Thyroid gland (tissue), 4 donors: ENCODE measurements around the gene ZNF205. TPM values are rescaled to one million over a fixed set of nuclear protein-coding genes. Genes with fewer than 3 reads are reported as not detected.

Experiments
- DNase-seq, 2 donors: peaks; one replicate each; pipeline ENCODE4 v3.0.0-alpha.2; 2019
- H3K27ac ChIP-seq, 3 donors: fragments of 200-600 bp; sonication (generic); 1 replicate in 2 of 3; 2 replicates in 1 of 3; pipeline ENCODE4 v1.5.1; 2016 to 2019; ENCODE audit warnings: mild to moderate bottlenecking in 1 of 3, moderate library complexity in 1 of 3
- H3K27me3 ChIP-seq: fragments of 200-600 bp; sonication (generic); one replicate; pipeline ENCODE4 v1.5.1; 2019
- H3K36me3 ChIP-seq, 2 donors: fragments of 200-600 bp; sonication (generic); one replicate each; pipeline ENCODE4 v1.5.1; 2016 to 2019
- H3K4me1 ChIP-seq, 2 donors: fragments of 200-600 bp; sonication (generic); one replicate each; pipeline ENCODE4 v1.5.1; 2017 to 2019
- H3K4me3 ChIP-seq, 3 donors: fragments of 200-600 bp; sonication (generic); replicated peaks in 1 of 3; 1 replicate in 2 of 3; 2 replicates in 1 of 3; pipeline ENCODE4 v1.5.1; 2016; ENCODE audit warnings: mild to moderate bottlenecking in 1 of 3
- H3K9me3 ChIP-seq: fragments of 200-600 bp; sonication (generic); one replicate; pipeline ENCODE4 v1.5.1; 2017
- POLR2A ChIP-seq, 2 donors: fragments of 450-650 bp; IDR thresholded peaks; one replicate each; pipeline ENCODE4 v1.6.1; 2017; ENCODE audit warnings: antibody characterized with exemption in 2 of 2, mild to moderate bottlenecking in 2 of 2, moderate library complexity in 1 of 2
- whole genome bisulfite sequencing, 2 donors: methylation state at CpG; one replicate each; pipeline ENCODE4 v1.1.5; 2017; 5-methylcytosine and 5-hydroxymethylcytosine counted together
- intact Hi-C: fragments of 100-400 bp; cut with DNase I; formaldehyde crosslinking; loops from one replicate; pipeline ENCODE4 v1.15.1; 2023
- total RNA-seq, 4 donors: library from RNA; depleted of rRNA; stranded (reverse); fragments of >200 nt; gene quantifications; one replicate each; pipeline ENCODE4 v1.2.3, GENCODE V29; 2016
- TF ChIP-seq, protein P1 (sequence below), 6 experiments: fragments of 200-600 bp in 3 of 6; fragments of 450-650 bp in 3 of 6; sonication (generic) in 3 of 6; IDR thresholded peaks; one replicate each; pipeline ENCODE4 v1.5.1; 2016 to 2019; ENCODE audit warnings: antibody characterized with exemption in 6 of 6, mild to moderate bottlenecking in 2 of 6, inconsistent platforms in 1 of 6, moderate library complexity in 1 of 6

The ZNF205 gene
- total RNA-seq, 4 donors from 2014 or later, result 18.5 to 28.9 (median 19.6) TPM

DNA sequence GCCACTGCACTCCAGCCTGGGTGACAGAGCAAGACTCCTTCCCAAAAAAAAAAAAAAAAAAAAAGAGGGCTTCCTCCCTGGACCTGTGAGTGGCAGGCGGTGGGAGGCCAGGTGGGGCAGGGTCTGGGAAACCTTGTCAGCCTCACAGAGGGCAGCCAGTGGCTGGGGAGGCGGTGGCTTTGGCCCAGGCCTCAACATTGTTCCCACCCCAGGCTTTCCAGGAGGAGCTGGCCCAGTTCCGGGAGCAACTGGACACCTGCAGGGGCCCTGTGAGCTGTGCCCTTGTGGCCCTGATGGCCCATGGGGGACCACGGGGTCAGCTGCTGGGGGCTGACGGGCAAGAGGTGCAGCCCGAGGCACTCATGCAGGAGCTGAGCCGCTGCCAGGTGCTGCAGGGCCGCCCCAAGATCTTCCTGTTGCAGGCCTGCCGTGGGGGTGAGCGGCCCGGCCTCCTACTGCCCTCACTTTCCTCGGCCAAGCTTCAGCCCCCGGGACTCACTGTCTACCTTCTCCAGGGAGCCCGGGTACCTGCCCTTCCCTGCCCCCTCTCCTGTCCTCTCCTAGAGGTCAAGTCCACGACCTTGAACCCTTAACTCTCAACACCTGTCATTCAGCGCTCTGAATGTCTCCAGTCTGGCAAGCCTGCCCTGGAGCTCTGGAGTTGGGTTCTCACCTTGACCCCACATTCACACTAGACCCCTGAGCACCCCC is 34.8 kb downstream of the ZNF205 start:
- peaks cover 11 to 15% of the 10 kb centered on the region in 2 donors for H3K4me1 ChIP-seq
- no peak for TF ChIP-seq POLR2A (IDR thresholded peaks at IDR 0.05)
- TF ChIP-seq, protein P1, sequence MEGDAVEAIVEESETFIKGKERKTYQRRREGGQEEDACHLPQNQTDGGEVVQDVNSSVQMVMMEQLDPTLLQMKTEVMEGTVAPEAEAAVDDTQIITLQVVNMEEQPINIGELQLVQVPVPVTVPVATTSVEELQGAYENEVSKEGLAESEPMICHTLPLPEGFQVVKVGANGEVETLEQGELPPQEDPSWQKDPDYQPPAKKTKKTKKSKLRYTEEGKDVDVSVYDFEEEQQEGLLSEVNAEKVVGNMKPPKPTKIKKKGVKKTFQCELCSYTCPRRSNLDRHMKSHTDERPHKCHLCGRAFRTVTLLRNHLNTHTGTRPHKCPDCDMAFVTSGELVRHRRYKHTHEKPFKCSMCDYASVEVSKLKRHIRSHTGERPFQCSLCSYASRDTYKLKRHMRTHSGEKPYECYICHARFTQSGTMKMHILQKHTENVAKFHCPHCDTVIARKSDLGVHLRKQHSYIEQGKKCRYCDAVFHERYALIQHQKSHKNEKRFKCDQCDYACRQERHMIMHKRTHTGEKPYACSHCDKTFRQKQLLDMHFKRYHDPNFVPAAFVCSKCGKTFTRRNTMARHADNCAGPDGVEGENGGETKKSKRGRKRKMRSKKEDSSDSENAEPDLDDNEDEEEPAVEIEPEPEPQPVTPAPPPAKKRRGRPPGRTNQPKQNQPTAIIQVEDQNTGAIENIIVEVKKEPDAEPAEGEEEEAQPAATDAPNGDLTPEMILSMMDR (IDR thresholded peaks at IDR 0.05), result no peak
- H3K9me3 ChIP-seq, result no peaks in the 10 kb centered on the region
- H3K27ac ChIP-seq, result no peak overlapping the region
- 87 to 92% methylated on average over 10 to 15 of the region's 16 CpGs for WGBS, 2 donors
- intact Hi-C loops, result no loop called here
- no peak for DNase-seq
- H3K36me3 ChIP-seq, result no peaks in the 10 kb centered on the region
- no peak overlapping the region for H3K4me3 ChIP-seq
- no peaks in the 10 kb centered on the region for H3K27me3 ChIP-seq

GRCh38 chr16:3147757-3148104 is 35.3 kb downstream of the ZNF205 start:
- no peak for TF ChIP-seq POLR2A (IDR thresholded peaks at IDR 0.05)
- TF ChIP-seq, protein P1 (IDR thresholded peaks at IDR 0.05), result no peak
- no peaks in the 10 kb centered on the region for H3K9me3 ChIP-seq
- intact Hi-C loops, result no loop called here
- 92 to 100% methylated on average over 3 to 5 of the region's 5 CpGs for WGBS, 2 donors
- no peak for DNase-seq
- no peaks in the 10 kb centered on the region for H3K27me3 ChIP-seq
- H3K4me1 ChIP-seq, result peaks cover 15 to 16% of the 10 kb centered on the region in 2 donors
- H3K36me3 ChIP-seq, result no peaks in the 10 kb centered on the region
- H3K27ac ChIP-seq, result no peak overlapping the region
- no peak overlapping the region for H3K4me3 ChIP-seq

DNA sequence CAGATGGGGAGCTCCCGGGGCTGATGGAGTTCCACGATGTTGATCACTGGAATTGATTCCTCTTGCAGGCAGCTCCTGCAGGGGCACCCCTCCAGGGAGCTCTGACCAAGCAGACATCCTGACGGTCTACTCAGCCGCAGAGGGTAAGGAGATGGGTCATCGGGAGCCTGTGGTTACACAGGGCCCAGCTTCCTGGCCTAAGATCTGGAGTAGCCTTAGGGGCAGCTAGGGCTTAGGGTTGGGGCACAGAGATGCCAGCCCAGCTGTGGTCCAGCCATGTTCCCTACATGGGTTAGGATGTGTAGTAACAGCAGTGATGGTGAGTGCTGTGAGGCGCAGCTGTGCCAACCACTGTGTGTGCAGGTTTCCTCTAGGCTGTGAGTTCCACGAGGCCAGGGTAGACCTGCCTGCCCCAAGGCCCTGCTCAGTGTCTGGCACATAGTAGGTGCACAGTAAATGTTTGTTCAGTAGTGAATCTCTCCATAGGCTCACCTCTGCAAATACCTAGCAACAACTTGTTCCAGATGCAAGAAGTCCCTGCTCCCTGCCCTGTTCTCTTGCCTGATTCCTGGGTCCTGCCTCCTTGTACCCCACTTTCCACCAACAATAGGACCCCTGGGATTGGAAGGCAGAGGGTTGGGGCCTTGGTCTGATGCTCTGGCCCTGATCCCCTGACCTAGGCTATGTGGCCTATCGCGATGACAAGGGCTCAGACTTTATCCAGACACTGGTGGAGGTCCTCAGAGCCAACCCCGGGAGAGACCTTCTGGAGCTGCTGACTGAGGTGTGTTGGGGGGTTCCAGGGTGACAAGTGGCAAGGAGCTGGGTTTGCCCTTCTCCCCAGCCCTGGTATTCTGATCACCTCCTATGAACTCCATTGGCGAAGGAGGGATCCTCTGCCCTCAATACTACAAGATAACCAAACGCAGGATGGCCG is 36.1 kb downstream of the ZNF205 start:
- intact Hi-C loops, result no loop called here
- no peaks in the 10 kb centered on the region for H3K9me3 ChIP-seq
- H3K4me3 ChIP-seq, result no peak overlapping the region
- peaks cover 15 to 16% of the 10 kb centered on the region in 2 donors for H3K4me1 ChIP-seq
- no peak for TF ChIP-seq POLR2A (IDR thresholded peaks at IDR 0.05)
- TF ChIP-seq, protein P1 (IDR thresholded peaks at IDR 0.05), result no peak
- H3K27me3 ChIP-seq, result no peaks in the 10 kb centered on the region
- 85 to 94% methylated on average over 10 to 12 of the region's 13 CpGs for WGBS, 2 donors
- no peak for DNase-seq
- no peak overlapping the region for H3K27ac ChIP-seq
- no peaks in the 10 kb centered on the region for H3K36me3 ChIP-seq

DNA sequence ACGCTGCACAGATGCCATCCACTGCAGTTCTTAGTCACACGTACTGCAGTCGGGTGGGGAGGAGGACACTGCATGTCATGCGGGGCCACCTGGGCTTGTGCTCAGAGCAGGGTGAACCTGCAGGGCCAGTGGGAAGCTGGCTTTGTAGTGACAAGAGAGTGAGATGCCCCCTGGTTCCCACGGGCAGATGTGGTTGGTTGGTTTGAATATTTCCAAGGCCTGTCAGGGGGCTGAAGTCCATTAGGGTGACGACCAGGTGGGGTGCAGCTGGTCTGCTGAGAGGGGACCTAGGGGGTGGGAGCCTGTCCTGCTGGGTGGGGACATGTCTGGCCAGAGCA is 36.8 kb downstream of the ZNF205 start:
- WGBS, 2 donors, result 93% methylated on average over 5 to 6 of the region's 6 CpGs
- Histone ChIP-seq H3K4me3 (peak overlapping the region in 1 of 3 donors; percentile 62), H3K27ac (no peak overlapping the region), H3K36me3 (no peaks in the 10 kb centered on the region), H3K9me3 (no peaks in the 10 kb centered on the region), H3K27me3 (no peaks in the 10 kb centered on the region), H3K4me1 (peaks cover 15 to 16% of the 10 kb centered on the region in 2 donors)
- TF ChIP-seq POLR2A (IDR thresholded peaks at IDR 0.05), result no peak
- TF ChIP-seq, protein P1 (IDR thresholded peaks at IDR 0.05), result no peak
- intact Hi-C loops, result no loop called here
- DNase-seq, result no peak
